Activated CD4-positive, alpha-beta T cell treated with anti-CD3 and anti-CD28 coated beads, Interleukin-2, amount 10 ng/mL, durations not matched to agents 7 days and 5 days (primary cell): ENCODE data around the gene WDR27. TPM values are rescaled to one million over a fixed set of nuclear protein-coding genes. Genes with fewer than 3 reads are reported as not detected.

ENCODE experiments used
- CTCF ChIA-PET: fragments of 350-600 bp; sonication (Branson Sonifier 250); formaldehyde crosslinking; loops from one replicate; lab custom pipeline; 2021; ENCODE audit warnings: antibody characterized with exemption; lab: Charles Lee
- POLR2A ChIA-PET: fragments of 350-600 bp; sonication (Branson Sonifier 250); formaldehyde crosslinking; loops from one replicate; lab custom pipeline; 2021; ENCODE audit warnings: antibody characterized with exemption; lab: Charles Lee
- DNase-seq: peaks from one replicate; pipeline ENCODE4 v3.0.0-alpha.2; 2020
- H3K27ac Mint-ChIP-seq: one replicate; pipeline ENCODE4 v1.8.0; 2021; ENCODE audit warnings: mild to moderate bottlenecking, moderate library complexity, mixed read lengths
- H3K27me3 Mint-ChIP-seq: one replicate; pipeline ENCODE4 v1.8.0; 2021; ENCODE audit warnings: mixed read lengths
- H3K36me3 Mint-ChIP-seq: one replicate; pipeline ENCODE4 v1.8.0; 2021; ENCODE audit warnings: low read depth, mixed read lengths
- H3K4me1 Mint-ChIP-seq: one replicate; pipeline ENCODE4 v1.8.0; 2021; ENCODE audit warnings: mixed read lengths
- H3K4me3 Mint-ChIP-seq: one replicate; pipeline ENCODE4 v1.8.0; 2021; ENCODE audit warnings: mild to moderate bottlenecking, moderate library complexity, mixed read lengths
- H3K9me3 Mint-ChIP-seq: one replicate; pipeline ENCODE4 v1.8.0; 2021; ENCODE audit warnings: mixed read lengths
- total RNA-seq, 2 experiments: library from RNA; stranded (reverse); gene quantifications; one replicate each; pipeline ENCODE4 v1.2.3, GENCODE V29; 2021

WDR27 gene
- total RNA-seq, 2 experiments from 2014 or later = 18.1 to 21.9 TPM

DNA sequence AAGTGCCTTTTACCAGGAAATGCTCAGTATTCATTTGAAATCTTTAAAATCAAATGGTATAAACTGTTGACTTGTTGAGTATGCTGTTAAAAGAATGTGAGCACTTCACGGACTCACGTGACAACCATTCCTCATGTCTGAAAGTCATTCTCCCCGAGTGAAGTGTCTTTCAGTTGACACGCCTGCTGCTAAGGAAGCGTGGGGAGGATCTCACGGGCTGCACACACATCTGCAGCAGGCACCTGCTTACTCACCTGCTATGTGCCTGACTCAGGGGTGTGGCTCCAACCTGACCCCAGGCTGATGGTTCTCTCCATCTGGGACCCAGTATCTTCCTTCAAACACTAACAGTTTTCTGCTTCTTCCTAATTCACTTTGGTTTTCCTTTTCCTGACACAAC lies 32.7 kb downstream of the WDR27 start:
- Mint-ChIP-seq H3K27ac (peak overlapping the region; percentile 21), H3K27me3 (no peaks in the 10 kb centered on the region), H3K9me3 (no peaks in the 10 kb centered on the region)

GRCh38 chr6:169668203-169668847 lies 33.5 kb downstream of the WDR27 start:
- CTCF ChIA-PET = no interaction called here

More for the DNA sequence above, 32.7 kb downstream of the WDR27 start:
- POLR2A ChIA-PET = no interaction called here
- peaks cover 5% of the 10 kb centered on the region for H3K36me3 Mint-ChIP-seq
- peaks cover 13% of the 10 kb centered on the region for H3K4me1 Mint-ChIP-seq
- CTCF ChIA-PET = no interaction called here
- DNase-seq = no peak
- H3K4me3 Mint-ChIP-seq = no peak overlapping the region

GRCh38 chr6:169667716-169668115 lies 34.1 kb downstream of the WDR27 start:
- no peak for DNase-seq
- POLR2A ChIA-PET = no interaction called here

More at GRCh38 chr6:169668203-169668847, 33.5 kb downstream of the WDR27 start:
- no peak overlapping the region for H3K27ac Mint-ChIP-seq
- H3K36me3 Mint-ChIP-seq = peaks cover 5% of the 10 kb centered on the region
- H3K9me3 Mint-ChIP-seq = no peaks in the 10 kb centered on the region
- POLR2A ChIA-PET = no interaction called here
- no peak for DNase-seq
- no peaks in the 10 kb centered on the region for H3K27me3 Mint-ChIP-seq
- peaks cover 13% of the 10 kb centered on the region for H3K4me1 Mint-ChIP-seq
- no peak overlapping the region for H3K4me3 Mint-ChIP-seq

GRCh38 chr6:169666441-169666840 lies 35.4 kb downstream of the WDR27 start:
- Mint-ChIP-seq H3K9me3 (no peaks in the 10 kb centered on the region), H3K27me3 (no peaks in the 10 kb centered on the region), H3K36me3 (peaks cover 1% of the 10 kb centered on the region), H3K27ac (no peak overlapping the region), H3K4me3 (no peak overlapping the region), H3K4me1 (peaks cover 13% of the 10 kb centered on the region)
- CTCF ChIA-PET = no interaction called here
- no peak for DNase-seq
- POLR2A ChIA-PET = no interaction called here

More at GRCh38 chr6:169667716-169668115, 34.1 kb downstream of the WDR27 start:
- Mint-ChIP-seq H3K4me3 (no peak overlapping the region), H3K27ac (no peak overlapping the region), H3K9me3 (no peaks in the 10 kb centered on the region), H3K27me3 (no peaks in the 10 kb centered on the region), H3K36me3 (peaks cover 5% of the 10 kb centered on the region), H3K4me1 (peaks cover 13% of the 10 kb centered on the region)
- CTCF ChIA-PET = no interaction called here

DNA sequence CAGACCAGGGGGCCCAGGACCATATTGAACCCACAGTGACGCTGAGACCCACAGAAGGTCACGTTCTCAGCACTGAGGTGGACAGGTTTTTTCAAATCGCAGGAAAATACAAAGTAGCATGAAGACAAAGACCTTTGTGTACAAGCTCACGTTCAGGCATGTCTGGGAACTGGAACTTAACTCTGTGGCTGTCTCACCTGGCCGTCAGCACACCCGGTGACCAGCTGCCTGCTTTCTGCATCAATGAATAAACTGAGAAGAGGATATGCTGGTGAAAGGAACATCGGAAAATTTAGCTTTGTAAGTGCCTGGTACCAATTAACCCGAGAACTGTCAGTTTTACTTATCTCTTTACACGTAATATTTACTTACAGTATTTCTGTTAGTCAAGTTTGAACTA lies 36.5 kb downstream of the WDR27 start:
- POLR2A ChIA-PET = no interaction called here
- Mint-ChIP-seq H3K4me1 (peaks cover 11% of the 10 kb centered on the region), H3K4me3 (no peak overlapping the region), H3K27ac (no peak overlapping the region), H3K9me3 (no peaks in the 10 kb centered on the region), H3K27me3 (no peaks in the 10 kb centered on the region), H3K36me3 (no peaks in the 10 kb centered on the region)
- CTCF ChIA-PET = no interaction called here
- no peak for DNase-seq

GRCh38 chr6:169664227-169664626 lies 37.6 kb downstream of the WDR27 start:
- Mint-ChIP-seq H3K9me3 (no peaks in the 10 kb centered on the region), H3K4me3 (no peak overlapping the region), H3K27me3 (no peaks in the 10 kb centered on the region), H3K36me3 (no peaks in the 10 kb centered on the region), H3K4me1 (peaks cover 2% of the 10 kb centered on the region), H3K27ac (no peak overlapping the region)
- CTCF ChIA-PET = no interaction called here
- POLR2A ChIA-PET = no interaction called here
- no peak for DNase-seq

GRCh38 chr6:169663468-169663867 lies 38.4 kb downstream of the WDR27 start:
- DNase-seq = no peak
- no peak overlapping the region for H3K27ac Mint-ChIP-seq
- CTCF ChIA-PET = interaction anchor here (0.6 kb wide), 1 partner anchor 488 kb away, joined by 3 read pairs; no protein-coding TSS in a partner anchor
- no peaks in the 10 kb centered on the region for H3K27me3 Mint-ChIP-seq
- POLR2A ChIA-PET = no interaction called here
- H3K4me1 Mint-ChIP-seq = no peaks in the 10 kb centered on the region
- no peaks in the 10 kb centered on the region for H3K36me3 Mint-ChIP-seq
- H3K9me3 Mint-ChIP-seq = no peaks in the 10 kb centered on the region
- no peak overlapping the region for H3K4me3 Mint-ChIP-seq

DNA sequence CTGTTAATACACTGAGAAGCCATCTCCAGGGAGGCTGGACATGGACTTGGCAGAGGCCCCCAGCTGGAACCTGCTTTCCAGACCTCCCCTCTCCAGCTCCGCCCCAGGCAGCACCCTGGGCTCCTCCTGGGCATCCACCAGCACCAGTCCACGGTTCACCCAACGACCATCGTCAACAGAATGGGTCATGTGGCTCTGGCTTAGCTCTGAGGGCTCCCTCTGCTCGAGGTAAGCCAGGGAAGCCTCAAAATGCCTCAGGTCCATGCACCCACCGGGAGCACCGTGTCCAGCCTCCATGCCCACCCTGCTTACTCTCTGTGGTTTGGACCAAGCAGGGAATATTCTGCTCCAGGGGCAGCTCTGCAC lies 40.5 kb downstream of the WDR27 start:
- CTCF ChIA-PET = no interaction called here
- POLR2A ChIA-PET = no interaction called here
- H3K4me1 Mint-ChIP-seq = no peaks in the 10 kb centered on the region
- H3K4me3 Mint-ChIP-seq = no peak overlapping the region
- no peaks in the 10 kb centered on the region for H3K9me3 Mint-ChIP-seq
- no peak overlapping the region for H3K27ac Mint-ChIP-seq
- H3K27me3 Mint-ChIP-seq = no peaks in the 10 kb centered on the region
- H3K36me3 Mint-ChIP-seq = no peaks in the 10 kb centered on the region
- no peak for DNase-seq

GRCh38 chr6:169660751-169661390 lies 41.0 kb downstream of the WDR27 start:
- no peaks in the 10 kb centered on the region for H3K9me3 Mint-ChIP-seq
- no peak overlapping the region for H3K27ac Mint-ChIP-seq
- no peak overlapping the region for H3K4me3 Mint-ChIP-seq
- peaks cover 3% of the 10 kb centered on the region for H3K4me1 Mint-ChIP-seq
- H3K27me3 Mint-ChIP-seq = no peaks in the 10 kb centered on the region
- POLR2A ChIA-PET = no interaction called here
- no peak for DNase-seq
- no peaks in the 10 kb centered on the region for H3K36me3 Mint-ChIP-seq
- CTCF ChIA-PET = no interaction called here

DNA sequence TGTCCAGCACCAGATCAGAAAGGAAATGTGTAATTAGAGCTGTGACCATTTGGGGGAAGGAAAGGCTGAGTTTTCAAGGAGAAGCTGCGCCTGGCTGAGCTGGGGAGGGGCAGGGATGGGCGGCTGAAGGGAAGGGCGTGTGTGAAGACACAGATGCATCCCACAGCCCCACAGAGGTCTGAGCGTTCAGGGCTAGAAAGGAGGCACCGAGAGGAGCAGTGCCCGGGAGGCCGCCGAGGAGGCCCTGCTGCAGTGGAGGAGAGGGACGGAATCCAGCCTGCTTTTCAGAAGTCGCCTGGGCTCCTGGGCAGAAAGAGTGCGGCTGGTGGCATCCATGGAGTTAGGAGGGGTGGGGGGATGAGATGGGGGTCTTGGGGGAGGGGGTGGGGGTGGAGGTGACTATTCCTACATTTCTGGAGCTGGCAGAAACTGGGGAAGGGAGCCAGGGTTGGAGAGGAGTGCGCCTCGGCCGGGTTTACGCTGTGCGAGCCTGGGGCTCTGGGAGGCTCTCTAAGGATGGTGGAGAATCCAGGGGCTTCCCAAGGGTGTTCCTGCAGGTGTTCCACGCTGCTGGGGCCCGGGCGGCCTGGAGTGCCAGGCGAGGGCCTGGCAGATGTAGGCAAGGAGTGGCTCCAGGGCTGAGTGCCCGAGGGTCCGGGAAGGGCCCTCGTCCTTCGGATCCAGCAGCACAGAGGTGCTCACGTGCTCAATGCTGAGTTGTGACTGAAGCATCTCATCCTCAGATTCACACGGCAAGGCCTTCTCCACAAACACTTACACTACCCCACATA lies 41.8 kb downstream of the WDR27 start:
- Mint-ChIP-seq H3K27me3 (no peaks in the 10 kb centered on the region), H3K4me1 (peaks cover 8% of the 10 kb centered on the region), H3K9me3 (no peaks in the 10 kb centered on the region), H3K36me3 (no peaks in the 10 kb centered on the region), H3K27ac (no peak overlapping the region), H3K4me3 (no peak overlapping the region)
- ChIA-PET CTCF (no interaction called here), POLR2A (no interaction called here)
- DNase-seq = no peak

GRCh38 chr6:169657284-169657610 lies 44.6 kb downstream of the WDR27 start:
- no peak overlapping the region for H3K27ac Mint-ChIP-seq
- CTCF ChIA-PET = no interaction called here
- POLR2A ChIA-PET = no interaction called here
- no peak overlapping the region for H3K4me3 Mint-ChIP-seq
- H3K4me1 Mint-ChIP-seq = peaks cover 14% of the 10 kb centered on the region
- H3K27me3 Mint-ChIP-seq = no peaks in the 10 kb centered on the region
- DNase-seq = no peak
- H3K36me3 Mint-ChIP-seq = no peaks in the 10 kb centered on the region
- H3K9me3 Mint-ChIP-seq = no peaks in the 10 kb centered on the region

DNA sequence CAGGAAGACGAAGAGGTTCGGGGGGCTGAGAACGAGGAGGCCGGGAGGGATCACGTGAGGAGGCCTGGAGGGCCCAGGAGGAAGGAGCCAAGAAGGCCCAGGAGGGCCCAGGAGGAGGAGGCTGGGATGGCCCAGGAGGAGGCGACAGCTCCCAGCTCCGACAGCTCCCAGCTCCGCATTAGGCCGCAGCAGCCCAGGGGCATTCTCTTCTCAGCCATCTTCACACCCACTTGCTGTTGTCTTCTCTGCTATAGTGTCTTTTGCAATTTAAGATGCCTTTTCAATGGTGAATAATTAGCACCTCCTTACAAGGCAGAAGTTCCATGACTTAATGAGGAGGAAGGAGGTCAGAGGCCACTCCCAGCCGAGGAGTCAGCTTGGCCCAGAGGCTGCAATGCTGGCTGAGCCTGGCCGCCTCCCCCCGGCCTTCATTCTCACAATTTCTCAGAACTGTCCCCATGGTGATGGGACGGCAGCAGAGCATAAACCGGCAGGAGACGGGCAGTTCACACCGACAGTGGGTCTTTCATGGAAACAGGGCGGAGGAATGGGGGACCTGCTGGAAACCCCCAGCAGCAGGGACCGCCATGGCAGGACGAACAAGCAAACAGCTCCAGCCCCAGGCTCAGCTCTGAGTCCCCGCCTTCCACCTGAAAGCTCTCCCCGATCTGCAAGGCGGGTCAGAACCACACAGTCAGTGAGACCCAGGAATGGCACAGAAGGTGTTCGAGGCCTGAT lies 45.1 kb downstream of the WDR27 start:
- Mint-ChIP-seq H3K9me3 (no peaks in the 10 kb centered on the region), H3K4me1 (peaks cover 14% of the 10 kb centered on the region), H3K27ac (no peak overlapping the region), H3K27me3 (no peaks in the 10 kb centered on the region), H3K36me3 (no peaks in the 10 kb centered on the region), H3K4me3 (no peak overlapping the region)
- DNase-seq = no peak
- CTCF ChIA-PET = no interaction called here
- POLR2A ChIA-PET = no interaction called here
